Measurements from ENCODE around the gene MAP4K4. TPM values are rescaled to one million over a fixed set of nuclear protein-coding genes. Genes with fewer than 3 reads are reported as not detected.

Gene MAP4K4
- polyA plus RNA-seq, 3 donors, result 5.3 to 66.9 (median 8.7) TPM

- Histone ChIP-seq H3K27ac (ENCODE audit: low read depth in 1 of 2, low read length in 2 of 2) (no peak overlapping the region), H3K9me3 (replicated peaks in 1 of 2; ENCODE audit: control insufficient read depth in 1 of 2, insufficient read depth in 1 of 2, low read length in 2 of 2) (no peaks in the 10 kb centered on the region), H3K79me2 (ENCODE audit: insufficient read depth, low read length) (no peaks in the 10 kb centered on the region), H3K9ac (ENCODE audit: insufficient read depth, low read length, poor library complexity, severe bottlenecking) (no peak overlapping the region), H2AFZ (ENCODE audit: insufficient read depth, low read depth, low read length, poor library complexity, severe bottlenecking) (no peak overlapping the region), H3K36me3 (replicated peaks in 1 of 2; ENCODE audit: control insufficient read depth in 1 of 2, insufficient read depth in 2 of 2, low read length in 2 of 2) (peaks cover 98 to 99% of the 10 kb centered on the region in 2 donors), H3K27me3 (ENCODE audit: control insufficient read depth in 2 of 2, insufficient read depth in 2 of 2, low read length in 2 of 2) (no peaks in the 10 kb centered on the region), H3K4me1 (ENCODE audit: control insufficient read depth in 1 of 2, insufficient read depth in 2 of 2, low read length in 2 of 2) (no peaks in the 10 kb centered on the region), H3K4me2 (replicated peaks; ENCODE audit: extremely low read depth, low read length, poor library complexity, severe bottlenecking) (no peak overlapping the region), H3K4me3 (replicated peaks in 1 of 3; ENCODE audit: low read depth in 2 of 3, low read length in 3 of 3) (no peak overlapping the region), H4K20me1 (ENCODE audit: insufficient read depth, low read length) (peaks cover 40% of the 10 kb centered on the region)
- Mint-ChIP-seq H3K4me1 (no peaks in the 10 kb centered on the region), H3K27ac (peak overlapping the region in 2 of 7 donors; percentile 16 to 64), H3K27me3 (ENCODE audit: low read depth in 3 of 3) (peaks cover 0 to 2% (median 0%) of the 10 kb centered on the region in 3 donors), H3K4me3 (no peak overlapping the region), H3K36me3 (peaks cover 90 to 93% of the 10 kb centered on the region in 2 donors), H3K9me3 (no peaks in the 10 kb centered on the region)
- TF ChIP-seq, protein P1, sequence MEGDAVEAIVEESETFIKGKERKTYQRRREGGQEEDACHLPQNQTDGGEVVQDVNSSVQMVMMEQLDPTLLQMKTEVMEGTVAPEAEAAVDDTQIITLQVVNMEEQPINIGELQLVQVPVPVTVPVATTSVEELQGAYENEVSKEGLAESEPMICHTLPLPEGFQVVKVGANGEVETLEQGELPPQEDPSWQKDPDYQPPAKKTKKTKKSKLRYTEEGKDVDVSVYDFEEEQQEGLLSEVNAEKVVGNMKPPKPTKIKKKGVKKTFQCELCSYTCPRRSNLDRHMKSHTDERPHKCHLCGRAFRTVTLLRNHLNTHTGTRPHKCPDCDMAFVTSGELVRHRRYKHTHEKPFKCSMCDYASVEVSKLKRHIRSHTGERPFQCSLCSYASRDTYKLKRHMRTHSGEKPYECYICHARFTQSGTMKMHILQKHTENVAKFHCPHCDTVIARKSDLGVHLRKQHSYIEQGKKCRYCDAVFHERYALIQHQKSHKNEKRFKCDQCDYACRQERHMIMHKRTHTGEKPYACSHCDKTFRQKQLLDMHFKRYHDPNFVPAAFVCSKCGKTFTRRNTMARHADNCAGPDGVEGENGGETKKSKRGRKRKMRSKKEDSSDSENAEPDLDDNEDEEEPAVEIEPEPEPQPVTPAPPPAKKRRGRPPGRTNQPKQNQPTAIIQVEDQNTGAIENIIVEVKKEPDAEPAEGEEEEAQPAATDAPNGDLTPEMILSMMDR (IDR thresholded peaks at IDR 0.05), result no peak
- 98% methylated on average over 12 of the region's 15 CpGs for WGBS (ENCODE audit: insufficient coverage)
- intact Hi-C loops (cut with micrococcal nuclease), result no loop called here
- DNase-seq, result no peak
These were observed 172.0 kb downstream of the MAP4K4 start for GRCh38 chr2:101869527-101869926.

DNA sequence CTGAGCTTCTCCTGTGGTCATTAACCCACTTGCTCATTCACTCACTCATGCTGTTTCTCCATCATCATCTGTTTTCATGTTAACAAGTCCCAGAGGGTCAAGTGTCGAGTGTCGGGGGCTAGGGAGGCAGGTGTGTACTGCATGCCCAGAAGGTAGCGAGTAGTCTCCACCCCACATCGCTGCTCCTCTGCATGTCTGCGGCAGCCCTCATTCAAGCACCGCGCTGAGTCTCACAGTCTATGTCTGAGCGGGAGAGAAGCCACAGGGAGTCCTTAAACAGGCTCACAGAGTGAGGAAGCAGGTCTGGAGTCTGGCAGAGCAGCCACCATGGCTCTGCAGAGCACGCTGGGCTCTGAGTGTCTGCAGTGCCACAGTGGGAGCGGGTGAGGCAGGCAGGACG is 172.9 kb downstream of the MAP4K4 start:
- peaks cover 0 to 2% (median 0%) of the 10 kb centered on the region in 3 donors for H3K27me3 Mint-ChIP-seq (ENCODE audit: low read depth in 3 of 3)
- no peaks in the 10 kb centered on the region for H3K9me3 Mint-ChIP-seq
- H3K36me3 Mint-ChIP-seq, result peaks cover 91 to 94% of the 10 kb centered on the region in 2 donors
- no peaks in the 10 kb centered on the region for H3K27me3 ChIP-seq (ENCODE audit: control insufficient read depth in 2 of 2, insufficient read depth in 2 of 2, low read length in 2 of 2)
- peak overlapping the region in 1 of 7 donors; percentile 60 for H3K27ac Mint-ChIP-seq
- no peaks in the 10 kb centered on the region for H3K4me1 Mint-ChIP-seq
- 100% methylated on average over 8 of the region's 11 CpGs for WGBS (ENCODE audit: insufficient coverage)
- H2AFZ ChIP-seq (ENCODE audit: insufficient read depth, low read depth, low read length, poor library complexity, severe bottlenecking), result no peak overlapping the region
- no peaks in the 10 kb centered on the region for H3K79me2 ChIP-seq (ENCODE audit: insufficient read depth, low read length)
- H3K4me3 ChIP-seq (replicated peaks in 1 of 3; ENCODE audit: low read depth in 2 of 3, low read length in 3 of 3), result no peak overlapping the region
- TF ChIP-seq, protein P1 (IDR thresholded peaks at IDR 0.05), result no peak
- H3K4me3 Mint-ChIP-seq, result no peak overlapping the region
- peaks cover 40% of the 10 kb centered on the region for H4K20me1 ChIP-seq (ENCODE audit: insufficient read depth, low read length)
- H3K9me3 ChIP-seq (replicated peaks in 1 of 2; ENCODE audit: control insufficient read depth in 1 of 2, insufficient read depth in 1 of 2, low read length in 2 of 2), result no peaks in the 10 kb centered on the region
- peaks cover 98 to 99% of the 10 kb centered on the region in 2 donors for H3K36me3 ChIP-seq (replicated peaks in 1 of 2; ENCODE audit: control insufficient read depth in 1 of 2, insufficient read depth in 2 of 2, low read length in 2 of 2)
- DNase-seq, result no peak
- H3K9ac ChIP-seq (ENCODE audit: insufficient read depth, low read length, poor library complexity, severe bottlenecking), result no peak overlapping the region
- intact Hi-C loops (cut with micrococcal nuclease), result no loop called here
- H3K27ac ChIP-seq (ENCODE audit: low read depth in 1 of 2, low read length in 2 of 2), result no peak overlapping the region
- H3K4me1 ChIP-seq (ENCODE audit: control insufficient read depth in 1 of 2, insufficient read depth in 2 of 2, low read length in 2 of 2), result no peaks in the 10 kb centered on the region
- no peak overlapping the region for H3K4me2 ChIP-seq (replicated peaks; ENCODE audit: extremely low read depth, low read length, poor library complexity, severe bottlenecking)
